GM23248 (cell line): Measurements from ENCODE around the gene CSH1.

ENCODE experiments used
- EZH2 ChIP-seq: fragments of 200-600 bp; sonication (generic); IDR thresholded peaks from 2 replicates; pipeline ENCODE4 v1.6.1; 2018; ENCODE audit warnings: antibody characterized with exemption, mild to moderate bottlenecking; ENCODE audit not compliant: insufficient read depth, poor library complexity, severe bottlenecking
- EZH2phosphoT487 ChIP-seq: fragments of 200-600 bp; sonication (generic); IDR thresholded peaks from 2 replicates; pipeline ENCODE4 v1.6.1; 2018; ENCODE audit warnings: antibody characterized with exemption, moderate library complexity, mild to moderate bottlenecking, low read depth; ENCODE audit not compliant: insufficient read depth

- TF ChIP-seq EZH2, result no peak
- no peak for TF ChIP-seq EZH2phosphoT487
Measured at GRCh38 chr17:63847525-63848249, 48.7 kb downstream of the CSH1 start.
